ENCODE results near the gene RBM33.

RBM33 gene

GRCh38 chr7:155631155-155631554, 13.3 kb upstream of the RBM33 start:
- DNase-seq, result no peak

DNA sequence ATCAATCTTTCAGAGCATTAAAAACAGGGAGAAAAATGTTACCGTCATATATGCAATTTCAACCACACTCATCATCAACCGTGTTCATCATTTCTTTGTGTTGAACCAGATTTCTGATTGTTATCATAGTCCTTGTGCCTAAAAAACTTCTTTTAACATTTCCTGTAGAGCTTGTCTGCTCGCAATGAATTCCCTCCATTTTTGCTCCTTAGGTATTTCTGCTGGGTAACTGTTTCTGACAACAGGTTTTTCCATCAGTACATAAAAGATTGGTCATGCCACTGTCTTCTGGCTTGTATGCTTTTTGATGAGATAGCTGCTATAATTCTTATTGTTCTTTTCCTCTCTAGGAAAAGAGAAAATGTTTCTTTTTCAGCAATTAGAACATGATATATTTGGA, 8.6 kb upstream of the RBM33 start:
- no peak for DNase-seq

DNA sequence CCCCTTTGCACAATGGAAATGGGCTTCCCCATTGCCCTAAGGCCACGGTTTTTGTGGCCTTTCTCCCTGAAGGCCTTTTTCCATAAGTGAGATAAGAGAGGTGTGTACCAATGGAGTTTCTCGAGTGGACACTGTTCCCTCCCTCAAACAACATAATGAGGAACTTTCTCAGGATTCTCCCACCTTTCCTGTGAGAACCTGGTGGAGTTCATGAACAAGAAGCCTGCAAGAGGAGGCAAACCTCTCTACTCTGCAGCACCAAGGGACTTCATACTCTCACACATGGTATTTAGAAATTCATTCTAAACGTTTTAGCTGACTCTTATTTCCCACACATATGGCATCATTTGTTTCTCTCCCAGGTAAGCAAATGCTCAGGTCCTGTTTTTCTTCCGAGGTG, 7.3 kb upstream of the RBM33 start:
- DNase-seq, result no peak

GRCh38 chr7:155638366-155638765, 6.1 kb upstream of the RBM33 start:
- no peak for DNase-seq

- DNase-seq, result no peak
Observed at GRCh38 chr7:155639958-155640520, 4.4 kb upstream of the RBM33 start.

- DNase-seq, result no peak
Observed at GRCh38 chr7:155640629-155641028, 3.8 kb upstream of the RBM33 start.

- DNase-seq, result no peak
Observed at GRCh38 chr7:155643804-155644177, 670 bp upstream of the RBM33 start.

DNA sequence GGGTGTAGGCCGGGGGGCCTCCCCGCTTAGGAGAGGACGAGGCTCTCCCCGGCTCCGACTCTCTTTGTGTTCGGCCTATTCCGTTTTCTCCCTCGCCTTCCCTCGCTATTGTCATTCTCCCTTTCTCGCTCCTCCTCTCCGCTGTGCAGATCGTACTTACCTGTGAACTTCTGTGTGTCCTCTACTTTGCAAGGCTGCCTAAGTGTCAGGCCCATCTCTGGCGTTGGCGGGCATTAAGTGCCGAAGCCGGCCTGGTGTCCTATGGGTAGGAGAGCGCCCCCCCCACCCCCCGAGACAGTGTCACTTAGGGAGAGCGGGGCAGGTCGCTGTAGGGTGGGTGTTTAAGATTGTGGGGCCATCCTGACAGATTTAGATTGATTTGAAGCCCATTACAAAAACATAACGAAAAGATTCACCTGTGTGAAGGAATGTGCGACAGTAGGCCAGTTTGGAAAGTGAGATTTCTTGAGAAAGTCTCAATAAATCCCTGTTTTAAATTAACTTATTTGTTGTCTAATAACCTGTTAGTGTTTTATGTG, 579 bp downstream of the RBM33 start:
- peak; percentile 44 for DNase-seq

DNA sequence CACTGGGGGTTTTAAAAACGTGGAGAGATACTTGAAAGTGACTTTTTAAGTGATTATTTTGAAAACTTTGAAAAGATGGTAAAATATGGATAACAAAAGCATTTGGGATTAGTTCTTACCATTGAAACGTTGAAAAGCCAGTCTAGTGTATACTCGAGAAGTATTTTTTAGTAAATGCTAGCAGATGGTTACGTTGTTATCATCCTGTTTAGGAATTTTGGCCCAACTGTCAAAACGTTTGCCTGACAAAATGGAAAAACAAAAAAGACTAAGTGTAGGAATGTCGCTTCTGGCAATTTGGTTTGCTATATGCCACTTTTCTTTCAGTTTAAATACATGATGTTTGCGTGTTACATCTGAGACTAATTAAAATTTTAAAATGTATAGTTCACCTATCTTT, 1.2 kb downstream of the RBM33 start:
- no peak for DNase-seq

DNA sequence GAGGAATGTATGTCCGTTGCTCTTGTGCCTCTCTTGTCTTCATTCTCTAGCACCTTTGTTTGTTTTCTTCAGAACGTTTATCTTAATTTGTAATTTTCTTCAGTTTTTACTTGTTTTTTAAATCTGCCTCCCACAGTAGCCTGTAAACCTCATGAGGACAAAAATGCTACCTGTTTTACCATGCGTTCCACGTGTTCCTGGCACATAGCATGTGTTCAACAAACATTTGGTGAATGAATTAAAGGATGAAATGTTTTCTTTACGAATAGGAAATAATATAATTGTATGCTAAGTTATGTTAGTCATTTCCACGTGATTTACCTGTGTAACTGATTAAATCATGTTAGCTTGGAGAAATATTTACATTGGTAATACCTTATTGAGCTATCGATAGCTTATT, 2.2 kb downstream of the RBM33 start:
- DNase-seq, result no peak

DNA sequence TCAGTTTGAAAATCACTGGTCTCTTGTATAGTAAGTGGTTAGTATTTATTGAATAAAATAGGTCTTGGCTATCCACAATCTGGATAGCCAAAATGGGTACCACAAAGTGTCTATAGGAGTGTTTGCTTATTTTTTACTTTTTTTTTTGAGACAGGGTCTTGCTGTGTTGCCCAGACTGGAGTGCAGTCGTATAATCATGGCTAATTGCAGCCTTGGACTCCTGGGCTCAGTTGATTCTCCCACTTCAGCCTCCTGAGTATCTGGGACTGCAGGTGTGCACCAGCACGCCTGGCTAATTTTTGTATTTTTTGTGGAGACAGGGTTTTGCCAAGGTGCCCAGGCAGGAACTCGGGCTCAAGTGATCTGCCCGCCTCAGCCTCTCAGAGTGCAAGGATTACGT, 2.8 kb downstream of the RBM33 start:
- DNase-seq, result no peak

DNA sequence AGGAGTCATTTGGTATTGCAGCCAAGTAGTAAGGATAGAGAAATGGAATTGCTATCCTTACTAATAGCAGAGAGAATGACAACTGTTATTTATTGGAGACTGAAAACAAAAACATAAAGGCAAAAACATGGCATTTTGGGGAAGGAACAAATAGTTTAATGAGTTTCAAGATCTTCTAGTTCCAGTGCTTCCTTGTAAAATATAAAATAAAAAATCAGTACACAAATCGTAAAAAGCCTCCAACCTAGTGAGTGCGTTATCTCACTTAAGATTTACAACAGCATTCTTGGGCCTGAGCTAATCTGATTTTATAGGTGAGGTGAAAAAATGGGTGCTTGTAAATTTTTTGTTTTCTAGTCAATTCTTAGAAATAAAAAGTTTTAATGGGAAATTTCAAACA, 3.3 kb downstream of the RBM33 start:
- no peak for DNase-seq

DNA sequence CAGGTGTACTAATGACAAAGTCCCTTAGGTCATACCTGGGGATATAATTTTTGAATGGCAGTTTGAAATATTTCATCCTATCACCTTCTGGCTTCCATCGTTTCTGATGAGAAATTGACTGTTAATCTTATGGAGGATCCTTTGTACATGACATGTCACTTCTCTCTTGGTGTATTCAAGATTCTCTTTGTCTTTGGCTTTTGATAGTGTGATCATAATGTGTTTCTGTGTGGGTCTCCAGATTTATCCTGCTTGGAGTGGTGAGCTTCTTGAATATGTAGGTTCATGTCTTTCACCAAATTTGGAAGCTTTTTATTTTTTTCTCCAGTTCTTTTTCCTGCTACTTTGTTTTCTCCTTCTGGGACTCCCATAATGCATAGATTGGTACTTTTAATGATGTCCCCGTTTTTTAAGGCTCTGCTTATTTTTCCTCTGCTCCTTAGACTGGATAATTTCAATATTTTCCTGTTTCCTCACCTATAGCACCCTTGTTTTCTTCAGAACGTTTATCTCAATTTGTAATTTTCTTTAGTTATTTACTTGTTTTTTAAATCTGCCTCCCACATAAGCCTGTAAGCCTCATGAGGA, 4.4 kb downstream of the RBM33 start:
- no peak for DNase-seq

- DNase-seq, result no peak
Observed at GRCh38 chr7:155649588-155649987, 5.1 kb downstream of the RBM33 start.

DNA sequence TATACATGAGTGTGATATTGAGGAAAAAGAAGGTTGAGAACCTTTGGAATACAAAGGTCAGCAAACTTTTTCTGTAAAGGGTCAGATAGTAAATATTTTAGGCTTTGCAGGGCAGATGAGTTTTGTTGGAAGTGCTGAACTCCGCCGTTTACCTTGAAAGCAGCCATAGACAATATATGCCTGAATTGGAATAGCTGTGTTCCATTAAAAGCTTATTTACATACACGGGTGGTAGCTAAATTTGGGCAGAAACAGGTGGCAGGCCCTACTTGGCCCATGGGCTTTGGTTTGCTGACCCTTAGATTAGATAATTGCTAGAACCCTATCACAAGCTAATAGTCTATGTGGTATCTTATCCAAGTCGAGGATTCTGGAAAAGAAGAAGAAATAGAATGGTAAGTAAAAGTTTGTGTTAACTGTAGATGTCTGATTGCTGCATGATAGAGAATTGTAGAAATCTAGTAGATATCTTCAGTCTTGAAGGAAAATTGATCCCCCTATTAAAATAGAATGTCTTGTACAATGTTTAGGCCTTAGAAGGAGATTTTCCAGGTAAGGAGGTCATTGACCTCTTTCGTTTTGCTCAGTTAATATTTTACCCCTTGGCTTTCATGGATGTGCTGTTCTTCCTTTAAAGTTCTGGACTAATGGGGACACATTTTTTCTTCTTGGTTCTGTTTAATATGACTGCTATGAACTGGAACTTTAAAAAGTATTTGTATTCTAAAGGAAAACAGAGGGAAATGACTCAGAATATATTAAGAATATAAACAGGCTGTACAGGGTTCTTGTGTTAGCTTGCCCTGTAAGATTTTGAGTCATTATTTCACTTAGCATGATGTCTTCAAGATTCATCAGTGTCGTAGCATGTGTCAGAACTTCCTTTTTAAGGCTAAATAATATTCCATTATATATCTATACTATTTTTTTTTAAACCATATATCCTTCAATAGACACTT, 8.0 kb downstream of the RBM33 start:
- no peak for DNase-seq

DNA sequence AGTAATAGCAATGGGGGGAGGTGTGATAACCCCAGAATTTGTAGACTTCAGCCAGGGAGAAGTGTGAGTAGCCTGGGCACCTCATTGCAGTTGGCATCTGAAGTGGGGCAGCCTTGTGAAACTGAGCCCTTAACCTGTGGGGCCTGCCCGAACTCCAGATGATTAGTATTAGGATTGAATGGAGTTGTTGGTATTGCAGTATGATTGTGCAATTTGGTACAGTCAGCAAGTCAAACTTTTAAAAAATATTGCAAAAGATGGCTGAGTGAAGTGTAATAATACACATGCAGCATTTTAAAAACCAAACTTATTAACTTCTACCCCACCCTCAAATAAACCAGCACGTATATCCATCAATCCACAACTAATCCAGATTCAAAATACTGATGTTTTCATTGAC, 9.3 kb downstream of the RBM33 start:
- DNase-seq, result no peak

DNA sequence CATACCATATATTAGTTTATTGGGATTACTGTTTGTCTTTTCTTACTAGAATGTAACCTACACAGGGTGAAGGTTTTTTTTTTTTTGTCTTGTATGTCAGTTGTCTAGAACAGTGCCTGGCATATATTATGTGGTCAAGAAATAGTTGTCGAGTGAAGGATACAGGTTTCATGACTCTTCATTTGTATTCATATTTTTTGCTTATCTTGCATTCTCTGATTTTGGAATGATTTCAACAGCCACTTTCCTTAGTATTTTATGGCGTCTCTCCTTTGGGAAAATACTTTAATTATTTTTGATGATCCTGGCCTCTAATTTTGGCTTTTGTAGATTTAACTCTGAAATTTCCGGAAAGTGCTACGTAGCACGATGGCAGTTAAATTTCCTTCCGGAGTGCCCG, 12.4 kb downstream of the RBM33 start:
- DNase-seq, result no peak

- no peak for DNase-seq
Observed at GRCh38 chr7:155660059-155660757, 15.7 kb downstream of the RBM33 start.

DNA sequence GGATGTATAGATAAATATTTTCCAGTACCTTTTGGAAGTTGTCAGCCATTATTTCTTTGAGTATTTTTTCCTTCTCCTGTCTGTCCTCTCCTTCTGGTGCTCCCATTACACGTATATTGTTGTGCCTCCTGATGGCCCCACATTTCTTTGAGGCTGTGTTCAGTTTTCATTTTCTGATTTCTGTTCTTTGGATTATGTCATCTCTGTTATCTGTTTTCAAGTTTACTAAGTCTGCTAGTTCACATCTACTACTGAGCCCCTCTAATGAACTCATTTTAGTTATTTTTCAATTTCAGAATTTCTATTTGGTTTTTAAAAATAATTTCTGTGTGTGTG, 16.3 kb downstream of the RBM33 start:
- no peak for DNase-seq

GRCh38 chr7:155662343-155663043, 18.0 kb downstream of the RBM33 start:
- no peak for DNase-seq

- DNase-seq, result no peak
Observed at GRCh38 chr7:155663937-155664336, 19.5 kb downstream of the RBM33 start.

DNA sequence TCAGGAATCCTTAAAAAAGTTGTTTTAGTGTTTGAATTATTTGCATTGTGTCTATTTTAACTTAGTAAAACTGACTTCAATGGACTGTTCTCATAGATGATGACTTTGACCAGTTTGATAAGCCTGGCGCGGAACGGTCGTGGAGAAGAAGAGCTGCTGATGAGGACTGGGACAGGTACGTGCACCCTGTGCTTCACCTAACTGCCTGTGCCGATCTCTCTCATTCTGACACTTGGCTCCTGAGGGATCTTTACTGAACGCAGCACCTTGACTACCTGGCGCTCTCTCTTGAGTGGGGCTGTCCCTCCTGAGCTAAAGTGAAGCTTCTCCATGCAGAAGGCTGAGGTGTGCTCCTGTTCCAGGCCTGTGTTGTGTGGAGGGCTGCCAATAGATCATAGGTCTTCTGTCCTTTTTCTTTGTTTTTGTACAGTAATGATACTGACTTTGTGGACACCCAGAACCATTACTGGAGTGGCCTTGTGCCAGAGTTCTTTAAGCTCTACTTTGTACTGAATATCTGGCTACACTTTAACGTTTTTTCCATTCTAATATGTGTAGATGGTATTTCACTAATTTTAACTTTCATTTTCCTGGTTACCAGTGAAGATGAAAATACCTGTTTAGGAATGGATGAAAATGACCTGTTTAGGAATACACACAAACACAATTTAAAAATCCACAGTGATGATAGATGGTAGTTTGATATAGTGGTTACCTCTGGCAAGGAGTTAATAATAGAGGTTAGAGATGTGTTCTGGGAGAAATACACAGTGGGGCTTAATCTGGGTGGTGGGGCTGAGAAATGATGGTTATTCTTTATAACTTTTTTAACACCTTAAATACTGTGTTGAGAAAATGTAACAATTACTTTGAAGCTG, 20.9 kb downstream of the RBM33 start:
- DNase-seq, result no peak

All from activated effector memory CD4-positive, alpha-beta T cell treated with Interleukin-2 at 50 U/mL for 16 hours (primary cell).